Neural cell (in vitro differentiated cells): ENCODE data around the gene SNX14. TPM values are rescaled to one million over a fixed set of nuclear protein-coding genes. Genes with fewer than 3 reads are reported as not detected.

ENCODE experiments used
- H2AFZ ChIP-seq: fragments of 200-600, 300-800 bp; sonication (generic), shearing (Covaris generic); 2 replicates; pipeline ENCODE4 v1.6.0; 2014; ENCODE audit warnings: low read depth, mild to moderate bottlenecking, antibody characterized with exemption, low read length, moderate library complexity
- H3F3A ChIP-seq: fragments of 200-600 bp; shearing (Covaris generic); 2 replicates; pipeline ENCODE4 v1.6.1; 2016; ENCODE audit warnings: mild to moderate bottlenecking, moderate library complexity, mixed read lengths, antibody characterized with exemption, low read length; ENCODE audit not compliant: insufficient read depth, poor library complexity, severe bottlenecking
- H3K27ac ChIP-seq: fragments of 200-600, 300-800 bp; sonication (generic), shearing (Covaris generic); 2 replicates; pipeline ENCODE4 v1.5.1; 2014; ENCODE audit warnings: mild to moderate bottlenecking, low read length, moderate library complexity
- H3K27me3 ChIP-seq: fragments of 300-800, 200-600 bp; sonication (generic), shearing (Covaris generic); 2 replicates; pipeline ENCODE4 v1.6.0; 2014; ENCODE audit warnings: mild to moderate bottlenecking, low read depth, low read length, moderate library complexity; ENCODE audit not compliant: insufficient read depth
- H3K36me3 ChIP-seq: fragments of 300-800, 200-600 bp; sonication (generic), shearing (Covaris generic); 2 replicates; pipeline ENCODE4 v1.5.1; 2014; ENCODE audit warnings: mild to moderate bottlenecking, antibody characterized with exemption, low read length, moderate library complexity; ENCODE audit not compliant: insufficient read depth
- H3K4me2 ChIP-seq: fragments of 300-800, 200-600 bp; sonication (generic), shearing (Covaris generic); 2 replicates; pipeline ENCODE4 v1.6.0; 2014; ENCODE audit warnings: mild to moderate bottlenecking, low read length
- H3K4me3 ChIP-seq: fragments of 300-800, 200-600 bp; sonication (generic), shearing (Covaris generic); 2 replicates; pipeline ENCODE4 v1.5.1; 2014; ENCODE audit warnings: mild to moderate bottlenecking, low read length, moderate library complexity
- H3K79me2 ChIP-seq: fragments of 200-600 bp; shearing (Covaris generic); replicated peaks from 2 replicates; pipeline ENCODE4 v1.6.0; 2014; ENCODE audit warnings: mild to moderate bottlenecking, low read length, moderate library complexity; ENCODE audit not compliant: insufficient read depth
- H3K9ac ChIP-seq: fragments of 300-800, 200-600 bp; sonication (generic), shearing (Covaris generic); 2 replicates; pipeline ENCODE4 v1.6.1; 2016; ENCODE audit warnings: mild to moderate bottlenecking, low read length, mixed read lengths
- H3K9me2 ChIP-seq: fragments of 200-600 bp; shearing (Covaris generic); 2 replicates; pipeline ENCODE4 v1.6.1; 2016; ENCODE audit warnings: mild to moderate bottlenecking, low read length, mixed read lengths; ENCODE audit not compliant: insufficient read depth
- H3K9me3 ChIP-seq: fragments of 200-600, 300-800 bp; sonication (generic), shearing (Covaris generic); 2 replicates; pipeline ENCODE4 v1.6.1; 2016; ENCODE audit warnings: mild to moderate bottlenecking, mixed run types, low read length, moderate library complexity, mixed read lengths
- H4K20me1 ChIP-seq: fragments of 200-600 bp; shearing (Covaris generic); 2 replicates; pipeline ENCODE4 v1.6.1; 2016; ENCODE audit warnings: mild to moderate bottlenecking, mixed run types; ENCODE audit not compliant: insufficient read depth
- EP300 ChIP-seq: fragments of 450-650 bp; conservative IDR thresholded peaks from 2 replicates; pipeline ENCODE4 v1.6.1; 2014; ENCODE audit warnings: antibody characterized with exemption, mild to moderate bottlenecking, moderate library complexity; ENCODE audit not compliant: poor library complexity, severe bottlenecking
- EZH2 ChIP-seq: fragments of 200-600, 300-800 bp; shearing (Covaris generic), sonication (generic); IDR thresholded peaks from 2 replicates; pipeline ENCODE4 v1.6.1; 2014; ENCODE audit warnings: antibody characterized with exemption, low read length, borderline replicate concordance, mild to moderate bottlenecking; ENCODE audit not compliant: insufficient read depth, poor library complexity, severe bottlenecking
- MXI1 ChIP-seq: fragments of 450-650 bp; conservative IDR thresholded peaks from 2 replicates; pipeline ENCODE4 v1.6.1; 2014; ENCODE audit warnings: antibody characterized with exemption, mild to moderate bottlenecking; ENCODE audit not compliant: poor library complexity, severe bottlenecking
- POLR2AphosphoS5 ChIP-seq: IDR thresholded peaks from 2 replicates; pipeline ENCODE4 v1.6.1; 2012
- RAD21 ChIP-seq: fragments of 450-650 bp; conservative IDR thresholded peaks from 2 replicates; pipeline ENCODE4 v1.6.1; 2014; ENCODE audit warnings: antibody characterized with exemption, mild to moderate bottlenecking, moderate library complexity
- REST ChIP-seq: IDR thresholded peaks from 2 replicates; pipeline ENCODE4 v1.6.1; 2012; ENCODE audit warnings: borderline replicate concordance
- SMC3 ChIP-seq: fragments of 450-650 bp; conservative IDR thresholded peaks from 2 replicates; pipeline ENCODE4 v1.6.1; 2014; ENCODE audit warnings: antibody characterized with exemption, mild to moderate bottlenecking, moderate library complexity; ENCODE audit not compliant: poor library complexity
- TAF1 ChIP-seq: IDR thresholded peaks from 2 replicates; pipeline ENCODE4 v1.6.1; 2012; ENCODE audit warnings: low read depth
- polyA plus RNA-seq: library from polyadenylated mRNA; depleted of rRNA; stranded (reverse); fragments of >200 nt; gene quantifications from 2 replicates; pipeline ENCODE4 v1.2.3, GENCODE V29; 2014
- TF ChIP-seq, protein P1 (sequence below): fragments of 450-650 bp; IDR thresholded peaks from 2 replicates; pipeline ENCODE4 v1.5.1; 2014; ENCODE audit warnings: antibody characterized with exemption, mild to moderate bottlenecking, moderate library complexity; ENCODE audit not compliant: poor library complexity, severe bottlenecking

SNX14 gene
- polyA plus RNA-seq, 1 donor from 2014 or later, result 112 TPM

GRCh38 chr6:85551264-85551663 is 42.4 kb downstream of the SNX14 start:
- TF ChIP-seq EZH2, result no peak
- no peak for TF ChIP-seq EP300
- no peak for TF ChIP-seq SMC3
- no peak for TF ChIP-seq REST
- TF ChIP-seq POLR2AphosphoS5, result no peak
- no peak for TF ChIP-seq RAD21
- TF ChIP-seq MXI1, result no peak
- TF ChIP-seq TAF1, result no peak
- TF ChIP-seq, protein P1, sequence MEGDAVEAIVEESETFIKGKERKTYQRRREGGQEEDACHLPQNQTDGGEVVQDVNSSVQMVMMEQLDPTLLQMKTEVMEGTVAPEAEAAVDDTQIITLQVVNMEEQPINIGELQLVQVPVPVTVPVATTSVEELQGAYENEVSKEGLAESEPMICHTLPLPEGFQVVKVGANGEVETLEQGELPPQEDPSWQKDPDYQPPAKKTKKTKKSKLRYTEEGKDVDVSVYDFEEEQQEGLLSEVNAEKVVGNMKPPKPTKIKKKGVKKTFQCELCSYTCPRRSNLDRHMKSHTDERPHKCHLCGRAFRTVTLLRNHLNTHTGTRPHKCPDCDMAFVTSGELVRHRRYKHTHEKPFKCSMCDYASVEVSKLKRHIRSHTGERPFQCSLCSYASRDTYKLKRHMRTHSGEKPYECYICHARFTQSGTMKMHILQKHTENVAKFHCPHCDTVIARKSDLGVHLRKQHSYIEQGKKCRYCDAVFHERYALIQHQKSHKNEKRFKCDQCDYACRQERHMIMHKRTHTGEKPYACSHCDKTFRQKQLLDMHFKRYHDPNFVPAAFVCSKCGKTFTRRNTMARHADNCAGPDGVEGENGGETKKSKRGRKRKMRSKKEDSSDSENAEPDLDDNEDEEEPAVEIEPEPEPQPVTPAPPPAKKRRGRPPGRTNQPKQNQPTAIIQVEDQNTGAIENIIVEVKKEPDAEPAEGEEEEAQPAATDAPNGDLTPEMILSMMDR, result no peak
- no peak overlapping the region for H3K27ac ChIP-seq

DNA sequence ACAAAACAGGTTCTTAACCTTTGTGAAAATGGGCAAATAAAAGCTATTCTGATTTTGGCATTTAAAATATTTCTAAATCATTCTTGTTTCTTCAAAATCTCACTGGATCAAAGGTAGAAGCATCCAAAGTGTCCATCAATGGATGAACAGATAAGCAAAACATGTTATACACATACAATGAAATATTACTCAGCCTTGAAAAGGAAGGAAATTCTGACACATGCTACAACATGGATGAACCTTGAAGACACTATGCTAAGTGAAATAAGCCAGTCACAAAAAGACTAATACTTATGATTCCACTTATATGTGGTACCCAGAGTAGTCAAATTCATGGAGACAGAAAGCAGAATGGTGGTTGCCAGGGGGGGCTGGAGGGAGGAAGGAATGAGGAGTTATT is 45.9 kb downstream of the SNX14 start:
- no peaks in the 10 kb centered on the region for H4K20me1 ChIP-seq
- H3K36me3 ChIP-seq, result no peaks in the 10 kb centered on the region
- H3K27ac ChIP-seq, result no peak overlapping the region
- TF ChIP-seq EZH2 (no peak), EP300 (no peak), RAD21 (no peak), TAF1 (no peak), MXI1 (no peak), SMC3 (no peak), POLR2AphosphoS5 (no peak), REST (no peak)
- TF ChIP-seq, protein P1, result no peak
- no peak overlapping the region for H3K9ac ChIP-seq
- no peaks in the 10 kb centered on the region for H3K27me3 ChIP-seq
- H3K9me2 ChIP-seq, result no peaks in the 10 kb centered on the region
- H3K4me3 ChIP-seq, result no peak overlapping the region
- H3K9me3 ChIP-seq, result no peaks in the 10 kb centered on the region
- H3K79me2 ChIP-seq, result no peaks in the 10 kb centered on the region
- no peaks in the 10 kb centered on the region for H3F3A ChIP-seq
- H2AFZ ChIP-seq, result no peak overlapping the region
- no peak overlapping the region for H3K4me2 ChIP-seq

More at GRCh38 chr6:85551264-85551663, 42.4 kb downstream of the SNX14 start:
- Histone ChIP-seq H3K9me3 (no peaks in the 10 kb centered on the region), H3K4me2 (no peak overlapping the region), H3K36me3 (no peaks in the 10 kb centered on the region), H3K9me2 (no peaks in the 10 kb centered on the region), H2AFZ (no peak overlapping the region), H3K79me2 (no peaks in the 10 kb centered on the region), H3F3A (no peaks in the 10 kb centered on the region), H3K9ac (no peak overlapping the region), H3K27me3 (no peaks in the 10 kb centered on the region), H3K4me3 (no peak overlapping the region), H4K20me1 (no peaks in the 10 kb centered on the region)
